GM23248 (cell line): ENCODE results near the gene BMS1. TPM values are rescaled to one million over a fixed set of nuclear protein-coding genes. Genes with fewer than 3 reads are reported as not detected.
A peak's percentile ranks its signal among the peaks of the same experiment; 100 is the strongest.

Experiments used
- DNase-seq: peaks from one replicate; pipeline ENCODE4 v3.0.0-alpha.2; 2015
- H2AFZ ChIP-seq: fragments of 200-600 bp; sonication (generic); 2 replicates; pipeline ENCODE4 v1.6.1; 2016; ENCODE audit warnings: antibody characterized with exemption
- H3F3A ChIP-seq: fragments of 200-600 bp; sonication (generic); 2 replicates; pipeline ENCODE4 v1.6.1; 2016; ENCODE audit warnings: mild to moderate bottlenecking, antibody characterized with exemption, mixed run types; ENCODE audit not compliant: insufficient read depth
- H3K27ac ChIP-seq: fragments of 200-600 bp; sonication (generic); 2 replicates; pipeline ENCODE4 v1.5.1; 2016; ENCODE audit warnings: mild to moderate bottlenecking
- H3K27me3 ChIP-seq: fragments of 200-600 bp; sonication (generic); replicated peaks from 2 replicates; pipeline ENCODE4 v1.6.1; 2016; ENCODE audit warnings: mild to moderate bottlenecking; ENCODE audit not compliant: insufficient read depth
- H3K36me3 ChIP-seq: fragments of 200-600 bp; sonication (generic); 2 replicates; pipeline ENCODE4 v1.6.1; 2016; ENCODE audit warnings: low read depth, mild to moderate bottlenecking
- H3K4me1 ChIP-seq: fragments of 200-600 bp; sonication (generic); 2 replicates; pipeline ENCODE4 v1.6.1; 2016; ENCODE audit warnings: mild to moderate bottlenecking; ENCODE audit not compliant: insufficient read depth
- H3K4me2 ChIP-seq: fragments of 200-600 bp; sonication (generic); one replicate; pipeline ENCODE4 v1.6.1; 2016; ENCODE audit warnings: mild to moderate bottlenecking; ENCODE audit not compliant: unreplicated experiment
- H3K4me3 ChIP-seq: fragments of 200-600 bp; sonication (generic); 2 replicates; pipeline ENCODE4 v1.5.1; 2016; ENCODE audit warnings: mild to moderate bottlenecking
- H3K79me2 ChIP-seq: fragments of 200-600 bp; sonication (generic); 2 replicates; pipeline ENCODE4 v1.6.1; 2016; ENCODE audit warnings: mild to moderate bottlenecking; ENCODE audit not compliant: insufficient read depth
- H3K9ac ChIP-seq: fragments of 200-600 bp; sonication (generic); 2 replicates; pipeline ENCODE4 v1.6.1; 2016; ENCODE audit warnings: mild to moderate bottlenecking
- H3K9me2 ChIP-seq: fragments of 200-600 bp; sonication (generic); 2 replicates; pipeline ENCODE4 v1.6.1; 2016; ENCODE audit warnings: mixed run types, mild to moderate bottlenecking, moderate library complexity; ENCODE audit not compliant: insufficient read depth
- H3K9me3 ChIP-seq: fragments of 200-600 bp; sonication (generic); one replicate; pipeline ENCODE4 v1.6.1; 2017; ENCODE audit warnings: low read depth
- H4K20me1 ChIP-seq: fragments of 200-600 bp; sonication (generic); 2 replicates; pipeline ENCODE4 v1.6.0; 2016; ENCODE audit not compliant: insufficient read depth
- EZH2 ChIP-seq: fragments of 200-600 bp; sonication (generic); IDR thresholded peaks from 2 replicates; pipeline ENCODE4 v1.6.1; 2018; ENCODE audit warnings: antibody characterized with exemption, mild to moderate bottlenecking; ENCODE audit not compliant: insufficient read depth, poor library complexity, severe bottlenecking
- EZH2phosphoT487 ChIP-seq: fragments of 200-600 bp; sonication (generic); IDR thresholded peaks from 2 replicates; pipeline ENCODE4 v1.6.1; 2018; ENCODE audit warnings: antibody characterized with exemption, moderate library complexity, mild to moderate bottlenecking, low read depth; ENCODE audit not compliant: insufficient read depth
- WGBS, 2 experiments: methylation state at CpG; one replicate each; pipeline ENCODE4 v1.1.6; 2015 to 2017; ENCODE audit warnings: low lambda C conversion rate in 2 of 2, low coverage in 1 of 2; ENCODE audit errors: missing lambda C conversion rate in 2 of 2; 5-methylcytosine and 5-hydroxymethylcytosine counted together
- in situ Hi-C: fragments of 300-500 bp; cut with MboI; formaldehyde crosslinking; loops from 2 replicates; pipeline ENCODE4 v1.15.0; 2020
- polyA plus RNA-seq: library from polyadenylated mRNA; unstranded; fragments of >200 nt; fragmentation: Nextera tagmentation; extraction: Ambion mirVana; gene quantifications from 2 replicates; pipeline ENCODE4 v1.2.1, GENCODE V29; 2016
- total RNA-seq: library from RNA; depleted of rRNA; stranded (reverse); fragments of >200 nt; shearing (Covaris generic); gene quantifications from 2 replicates; pipeline ENCODE4 v1.2.3, GENCODE V29; 2014

The BMS1 gene
- total and polyA plus RNA-seq, 2 experiments from 2014 or later = 13.9 to 14.2 TPM

DNA sequence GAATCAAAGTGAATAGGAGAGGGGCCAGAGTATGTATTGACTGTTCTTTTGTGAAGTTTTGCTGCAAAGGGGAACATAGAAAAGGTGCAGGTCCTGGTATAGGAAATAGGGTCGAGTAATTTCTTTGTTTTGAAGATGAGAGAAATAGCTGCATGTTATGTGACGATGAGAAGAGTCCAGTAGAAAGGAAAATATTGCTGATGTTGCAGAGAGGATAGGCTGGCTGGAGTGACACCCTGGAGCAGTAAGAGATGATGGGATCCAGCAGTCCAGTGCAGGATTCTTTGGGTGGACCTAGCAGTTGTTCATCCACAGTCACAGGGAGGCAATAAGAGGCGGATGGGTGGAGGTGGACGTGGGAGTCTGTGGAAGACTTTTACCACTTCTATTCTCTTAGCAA is 2.1 kb upstream of the BMS1 start:
- DNase-seq = no peak
- Histone ChIP-seq H4K20me1 (no peaks in the 10 kb centered on the region), H3K36me3 (peaks cover 11% of the 10 kb centered on the region), H3F3A (no peaks in the 10 kb centered on the region), H3K4me2 (no peak overlapping the region), H3K4me3 (no peak overlapping the region), H3K27ac (no peak overlapping the region), H3K27me3 (no peaks in the 10 kb centered on the region), H3K79me2 (peaks cover 23% of the 10 kb centered on the region), H3K9ac (no peak overlapping the region), H3K9me2 (no peaks in the 10 kb centered on the region), H2AFZ (no peak overlapping the region), H3K4me1 (peaks cover 9% of the 10 kb centered on the region), H3K9me3 (no peaks in the 10 kb centered on the region)
- no peak for TF ChIP-seq EZH2
- TF ChIP-seq EZH2phosphoT487 = no peak
- WGBS, 2 experiments = 54 to 63% methylated on average over 4 of the region's 4 CpGs
- in situ Hi-C loops = no loop called here

DNA sequence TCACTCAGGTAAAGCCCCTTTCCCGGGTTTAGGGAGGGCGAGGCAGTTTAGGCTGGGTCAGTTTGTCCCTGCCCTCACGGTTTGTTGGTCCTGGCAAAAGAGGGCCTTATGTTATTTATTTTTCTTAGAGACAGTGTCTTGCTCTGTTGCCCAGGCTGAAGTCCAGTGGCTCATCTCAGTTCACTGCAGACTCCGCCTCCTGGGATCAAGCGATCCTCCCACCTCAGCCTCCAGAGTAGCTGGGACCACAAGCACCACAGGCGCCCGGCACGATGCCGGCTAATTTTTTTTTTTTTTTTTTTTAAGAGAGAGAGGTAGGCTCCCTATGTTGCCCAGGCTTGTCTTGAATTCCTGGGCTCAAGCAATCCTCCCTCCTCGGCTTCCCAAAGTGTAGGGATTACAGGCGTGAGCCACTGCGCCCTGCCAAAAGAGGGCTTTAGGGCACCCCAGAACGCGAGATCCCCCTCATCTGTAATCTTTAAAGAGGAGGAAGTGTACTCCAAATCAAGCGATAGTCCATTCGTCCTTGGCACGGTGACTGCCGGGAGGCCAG is 626 bp upstream of the BMS1 start:
- H3K27ac ChIP-seq = peak overlapping the region; percentile 85
- no peaks in the 10 kb centered on the region for H3K9me3 ChIP-seq
- WGBS, 2 experiments = 26 to 32% methylated on average over 17 to 18 of the region's 18 CpGs
- H3K79me2 ChIP-seq = peaks cover 38% of the 10 kb centered on the region
- TF ChIP-seq EZH2phosphoT487 = no peak
- TF ChIP-seq EZH2 = no peak
- peak overlapping the region; percentile 97 for H2AFZ ChIP-seq
- peak overlapping the region; percentile 96 for H3K4me3 ChIP-seq
- H3K4me2 ChIP-seq = peak overlapping the region; percentile 80
- no peaks in the 10 kb centered on the region for H3F3A ChIP-seq
- H3K9me2 ChIP-seq = no peaks in the 10 kb centered on the region
- H3K9ac ChIP-seq = peak overlapping the region; percentile 87
- H3K36me3 ChIP-seq = peaks cover 22% of the 10 kb centered on the region
- H3K4me1 ChIP-seq = peaks cover 9% of the 10 kb centered on the region
- H3K27me3 ChIP-seq = no peaks in the 10 kb centered on the region
- peak; percentile 28 for DNase-seq
- H4K20me1 ChIP-seq = no peaks in the 10 kb centered on the region
- in situ Hi-C loops = no loop called here

DNA sequence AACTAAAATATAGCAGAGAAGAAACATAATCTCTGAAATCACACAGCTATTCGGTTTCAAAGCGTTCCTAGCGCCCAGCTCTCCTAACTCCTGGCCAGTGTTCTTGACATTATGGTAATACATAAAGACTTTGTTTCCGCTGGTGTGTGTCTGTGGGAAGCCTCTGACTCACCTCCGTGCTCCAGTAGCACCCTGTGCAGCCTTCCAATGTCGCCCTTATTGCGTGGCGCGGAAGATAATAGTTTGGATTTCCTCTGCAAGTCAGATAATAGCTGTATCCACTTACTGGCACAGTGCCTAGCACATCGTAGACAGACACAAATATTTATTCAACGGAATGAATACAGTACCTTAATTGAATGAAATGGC is 570 bp downstream of the BMS1 start:
- Histone ChIP-seq H3K4me2 (peak overlapping the region; percentile 80), H3K27ac (peak overlapping the region; percentile 85), H3K4me1 (peaks cover 9% of the 10 kb centered on the region), H3K9me2 (no peaks in the 10 kb centered on the region), H3K9ac (peak overlapping the region; percentile 87), H3K9me3 (no peaks in the 10 kb centered on the region), H2AFZ (peak overlapping the region; percentile 97), H3K4me3 (peak overlapping the region; percentile 96), H3K79me2 (peaks cover 46% of the 10 kb centered on the region), H3K27me3 (no peaks in the 10 kb centered on the region), H3F3A (no peaks in the 10 kb centered on the region), H3K36me3 (peaks cover 31% of the 10 kb centered on the region), H4K20me1 (no peaks in the 10 kb centered on the region)
- 0 to 3% methylated on average over 11 of the region's 11 CpGs for WGBS, 2 experiments
- in situ Hi-C loops = no loop called here
- no peak for TF ChIP-seq EZH2
- no peak for TF ChIP-seq EZH2phosphoT487
- DNase-seq = peak; percentile 83

DNA sequence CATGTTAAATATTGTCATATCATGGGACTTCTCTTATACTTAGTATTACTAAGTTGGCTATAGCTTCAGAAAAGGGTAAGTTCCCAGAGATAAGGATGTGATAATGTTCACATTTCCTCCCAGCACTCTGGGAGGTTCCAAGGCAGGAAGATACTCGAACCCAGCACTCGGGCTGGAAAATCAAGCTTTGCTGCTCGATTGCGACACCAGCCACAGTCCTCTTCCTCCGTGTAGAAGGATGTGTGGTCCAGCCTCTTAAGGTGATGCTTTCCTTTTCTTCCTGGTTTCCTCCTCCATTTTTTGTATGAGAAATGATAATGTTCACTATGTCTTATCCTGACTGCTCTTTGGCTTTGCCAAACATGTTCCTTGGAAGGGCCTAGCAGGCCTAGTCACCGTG is 3.2 kb downstream of the BMS1 start:
- H2AFZ ChIP-seq = no peak overlapping the region
- TF ChIP-seq EZH2phosphoT487 (no peak), EZH2 (no peak)
- no peak overlapping the region for H3K27ac ChIP-seq
- no peaks in the 10 kb centered on the region for H3K9me2 ChIP-seq
- WGBS, 2 experiments = 91% methylated on average over 6 of the region's 6 CpGs
- H3K9ac ChIP-seq = no peak overlapping the region
- H3K36me3 ChIP-seq = peaks cover 31% of the 10 kb centered on the region
- H4K20me1 ChIP-seq = no peaks in the 10 kb centered on the region
- no peak for DNase-seq
- no peaks in the 10 kb centered on the region for H3K27me3 ChIP-seq
- no peaks in the 10 kb centered on the region for H3K9me3 ChIP-seq
- no peaks in the 10 kb centered on the region for H3F3A ChIP-seq
- H3K79me2 ChIP-seq = peaks cover 64% of the 10 kb centered on the region
- H3K4me2 ChIP-seq = no peak overlapping the region
- no peak overlapping the region for H3K4me3 ChIP-seq
- in situ Hi-C loops = no loop called here
- H3K4me1 ChIP-seq = peaks cover 9% of the 10 kb centered on the region

DNA sequence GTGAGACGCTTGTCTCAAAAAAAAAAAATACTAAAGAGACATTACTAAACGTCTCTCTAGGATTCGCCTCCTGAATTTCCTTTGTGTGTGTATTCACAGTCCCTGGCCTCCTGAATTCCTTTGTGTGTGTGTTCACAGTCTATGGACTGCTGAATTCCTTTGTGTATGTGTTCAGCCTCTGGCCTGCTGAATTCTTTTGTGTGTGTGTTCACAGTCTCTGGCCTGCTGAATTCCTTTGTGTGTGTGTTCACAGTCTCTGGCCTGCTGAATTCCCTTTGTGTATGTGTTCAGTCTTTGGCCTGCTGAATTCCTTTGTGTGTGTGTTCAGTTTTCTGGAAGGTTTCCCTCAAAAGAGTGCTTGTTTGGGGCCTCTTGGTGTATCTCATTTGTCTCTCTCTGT is 8.2 kb downstream of the BMS1 start:
- DNase-seq = peak; percentile 27
- in situ Hi-C loops = no loop called here
- Histone ChIP-seq H3F3A (no peaks in the 10 kb centered on the region), H3K9ac (no peak overlapping the region), H4K20me1 (no peaks in the 10 kb centered on the region), H3K4me1 (no peaks in the 10 kb centered on the region), H3K4me2 (no peak overlapping the region), H3K9me3 (no peaks in the 10 kb centered on the region), H3K79me2 (peaks cover 49% of the 10 kb centered on the region), H3K27ac (no peak overlapping the region), H3K4me3 (no peak overlapping the region), H3K36me3 (peaks cover 57% of the 10 kb centered on the region), H3K27me3 (no peaks in the 10 kb centered on the region), H2AFZ (no peak overlapping the region), H3K9me2 (no peaks in the 10 kb centered on the region)
- WGBS, 2 experiments = 63 to 65% methylated on average over 3 of the region's 3 CpGs
- TF ChIP-seq EZH2phosphoT487 = no peak
- no peak for TF ChIP-seq EZH2
